Nephron progenitor cell (in vitro differentiated cells): ENCODE data around the gene SLC25A11.
"Not testable (repeated sequence)": the region's sequence is repeated elsewhere in the genome, so short reads cannot be mapped to it uniquely, and the experiment has no call there.

Experiments used
- DNase-seq: peaks from one replicate; pipeline ENCODE4 v3.0.0; 2021
- H3K27ac Mint-ChIP-seq: 2 replicates; pipeline ENCODE4 v1.8.0; 2021; ENCODE audit warnings: mild to moderate bottlenecking, moderate library complexity, mixed read lengths
- H3K27me3 Mint-ChIP-seq: 2 replicates; pipeline ENCODE4 v1.8.0; 2021; ENCODE audit warnings: mild to moderate bottlenecking, low read depth, mixed read lengths; ENCODE audit not compliant: poor library complexity
- H3K36me3 Mint-ChIP-seq: 2 replicates; pipeline ENCODE4 v1.8.0; 2021; ENCODE audit warnings: low read depth, mixed read lengths
- H3K4me1 Mint-ChIP-seq: 2 replicates; pipeline ENCODE4 v1.8.0; 2021; ENCODE audit warnings: mixed read lengths
- H3K4me3 Mint-ChIP-seq: 2 replicates; pipeline ENCODE4 v1.8.0; 2021; ENCODE audit warnings: mild to moderate bottlenecking, moderate library complexity, mixed read lengths
- H3K9me3 Mint-ChIP-seq: 2 replicates; pipeline ENCODE4 v1.8.0; 2021; ENCODE audit warnings: mild to moderate bottlenecking, moderate library complexity, mixed read lengths
- CTCF ChIP-seq: fragments of 200-600 bp; sonication (generic); IDR thresholded peaks from 2 replicates; pipeline ENCODE4 v1.5.0; 2021; ENCODE audit warnings: antibody characterized with exemption

SLC25A11 gene

DNA sequence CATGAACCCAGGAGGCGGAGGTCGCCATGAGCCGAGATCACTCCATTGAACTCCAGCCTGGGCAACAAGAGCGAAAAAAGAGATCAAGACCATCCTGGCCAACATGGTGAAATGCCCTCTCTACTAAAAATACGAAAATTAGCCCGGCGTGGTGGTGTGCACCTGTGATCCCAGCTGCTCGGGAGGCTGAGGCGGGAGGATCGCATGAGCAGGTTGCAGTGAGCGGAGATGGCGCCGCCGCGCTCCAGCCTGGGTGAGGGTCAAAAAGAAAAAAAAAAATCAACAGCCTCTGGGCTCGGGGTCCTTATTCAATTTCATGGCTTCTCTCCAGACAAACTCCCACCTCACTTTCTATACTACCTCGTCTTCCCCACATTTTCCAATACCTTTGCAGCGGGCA is 11.0 kb downstream of the SLC25A11 start:
- Mint-ChIP-seq H3K9me3 (no peaks in the 10 kb centered on the region), H3K36me3 (peaks cover 16% of the 10 kb centered on the region), H3K4me1 (peaks cover 18% of the 10 kb centered on the region), H3K27ac (no peak overlapping the region), H3K4me3 (no peak overlapping the region), H3K27me3 (peaks cover 8% of the 10 kb centered on the region)
- DNase-seq, result no peak
- no peak for TF ChIP-seq CTCF

GRCh38 chr17:4926577-4927335 is 13.1 kb downstream of the SLC25A11 start:
- H3K27ac Mint-ChIP-seq, result peak overlapping the region; percentile 18
- DNase-seq, H3K4me3 Mint-ChIP-seq: not testable (repeated sequence)

GRCh38 chr17:4921320-4921719 is 18.5 kb downstream of the SLC25A11 start:
- DNase-seq, result no peak
- no peaks in the 10 kb centered on the region for H3K36me3 Mint-ChIP-seq

More at GRCh38 chr17:4926577-4927335, 13.1 kb downstream of the SLC25A11 start:
- not testable (repeated sequence) for H3K27me3 Mint-ChIP-seq, H3K9me3 Mint-ChIP-seq
- H3K36me3 Mint-ChIP-seq, result peaks cover 16% of the 10 kb centered on the region
- peaks cover 12% of the 10 kb centered on the region for H3K4me1 Mint-ChIP-seq

GRCh38 chr17:4920351-4921048 is 19.3 kb downstream of the SLC25A11 start:
- Mint-ChIP-seq H3K27ac (no peak overlapping the region), H3K4me1 (peaks cover 5% of the 10 kb centered on the region), H3K4me3 (no peak overlapping the region), H3K36me3 (no peaks in the 10 kb centered on the region), H3K27me3 (peaks cover 4% of the 10 kb centered on the region), H3K9me3 (no peaks in the 10 kb centered on the region)
- DNase-seq, result no peak
- TF ChIP-seq CTCF, result no peak

More at GRCh38 chr17:4921320-4921719, 18.5 kb downstream of the SLC25A11 start:
- H3K4me3 Mint-ChIP-seq, result no peak overlapping the region
- peaks cover 4% of the 10 kb centered on the region for H3K27me3 Mint-ChIP-seq
- no peaks in the 10 kb centered on the region for H3K9me3 Mint-ChIP-seq
- no peak for TF ChIP-seq CTCF
- no peak overlapping the region for H3K27ac Mint-ChIP-seq
- H3K4me1 Mint-ChIP-seq, result peaks cover 7% of the 10 kb centered on the region

DNA sequence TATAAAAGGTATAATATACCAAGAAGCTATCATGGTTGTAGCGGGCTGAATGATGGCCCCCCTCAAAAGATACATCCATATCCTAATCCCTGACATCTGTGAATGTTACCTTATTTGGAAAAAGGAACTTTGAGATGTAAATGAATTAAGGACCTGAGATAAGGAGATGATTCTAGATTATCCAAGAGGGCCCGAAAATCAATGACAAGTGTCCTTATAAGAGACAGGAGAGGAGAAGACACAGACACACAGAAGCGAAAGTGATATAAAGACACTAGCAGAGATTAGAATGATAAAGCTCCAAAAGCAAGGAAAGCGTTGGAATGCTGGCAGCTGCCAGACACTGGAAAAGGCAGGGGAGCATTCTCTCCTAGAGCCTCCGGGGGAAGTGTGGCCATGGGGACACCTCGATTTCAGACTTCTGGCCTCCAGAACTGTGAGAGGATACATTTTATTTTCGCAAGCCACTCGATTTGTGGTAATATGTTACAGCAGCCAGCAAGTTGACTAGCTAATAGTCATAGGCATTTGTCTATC is 20.3 kb downstream of the SLC25A11 start:
- no peaks in the 10 kb centered on the region for H3K36me3 Mint-ChIP-seq
- peaks cover 5% of the 10 kb centered on the region for H3K4me1 Mint-ChIP-seq
- H3K9me3 Mint-ChIP-seq, result no peaks in the 10 kb centered on the region
- no peak overlapping the region for H3K4me3 Mint-ChIP-seq
- H3K27ac Mint-ChIP-seq, result peak overlapping the region; percentile 65
- no peak for TF ChIP-seq CTCF
- H3K27me3 Mint-ChIP-seq, result peaks cover 4% of the 10 kb centered on the region
- DNase-seq, result no peak

- H3K4me3 Mint-ChIP-seq, H3K9me3 Mint-ChIP-seq: not testable (repeated sequence)
- H3K4me1 Mint-ChIP-seq, result peaks cover 11% of the 10 kb centered on the region
These were observed 25.3 kb downstream of the SLC25A11 start for GRCh38 chr17:4914551-4914950.

More at GRCh38 chr17:4914551-4914950, 25.3 kb downstream of the SLC25A11 start:
- H3K36me3 Mint-ChIP-seq, DNase-seq, H3K27me3 Mint-ChIP-seq, H3K27ac Mint-ChIP-seq: not testable (repeated sequence)
